ENCODE data around the gene ALKBH6. TPM values are rescaled to one million over a fixed set of nuclear protein-coding genes. Genes with fewer than 3 reads are reported as not detected.

ALKBH6 gene
- total and polyA plus RNA-seq, 2 of the 13 experiments (the other 11 are each of a cell fraction or from before 2014, with no cell fraction given) = 13.7 to 18.1 TPM

DNA sequence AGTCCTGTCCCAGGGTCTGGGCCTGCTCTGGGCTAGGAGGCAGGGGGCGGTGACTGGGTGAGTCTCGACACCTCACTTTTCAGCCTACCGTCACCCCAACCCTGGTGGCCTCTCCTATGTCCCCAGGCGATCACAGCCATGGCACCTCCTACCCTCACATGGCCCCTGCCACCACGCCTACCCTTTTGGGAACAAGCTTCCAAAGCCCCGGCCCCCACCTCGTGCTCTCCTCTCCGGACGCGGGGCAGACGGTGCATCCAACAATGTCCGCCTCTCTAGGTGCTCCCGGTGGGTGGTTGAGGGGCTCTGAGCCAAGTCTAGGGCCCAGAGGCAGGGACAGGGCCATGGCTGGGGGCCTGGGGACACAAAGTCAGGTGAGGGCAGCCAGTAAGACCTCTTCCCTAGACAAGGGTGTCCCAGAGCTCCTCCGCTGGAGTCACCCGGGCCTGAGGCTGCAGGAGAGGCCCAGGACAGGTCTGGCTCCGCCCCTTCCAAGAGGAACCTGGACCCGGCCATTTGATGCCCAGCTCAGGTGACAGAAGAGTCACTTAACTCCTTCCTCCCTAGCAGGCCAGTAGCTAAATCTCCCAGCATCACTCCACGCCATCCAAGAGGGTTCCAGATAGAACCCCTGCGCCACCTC lies 5.6 kb downstream of the ALKBH6 start, which contains the start of gene SYNE4 (continued):
- TF ChIP-seq CHD4 (IDR thresholded peaks at IDR 0.05; ENCODE audit: borderline replicate concordance, low read length) = no peak
- no peak for TF ChIP-seq NFE2 (CRISPR knock-in tag; IDR thresholded peaks at IDR 0.05)
- TF ChIP-seq NFE2L2 (IDR thresholded peaks at IDR 0.05; ENCODE audit: low read length) = no peak
- TF ChIP-seq ZBTB42 (CRISPR knock-in tag; IDR thresholded peaks at IDR 0.05) = peak; percentile 54; the same call in 1 of the 2 replicates
- TF ChIP-seq JDP2 (CRISPR knock-in tag; IDR thresholded peaks at IDR 0.05; ENCODE audit: borderline replicate concordance) = no peak
- peak; percentile 64; the same call in 1 of the 2 replicates for TF ChIP-seq ZNF891 (CRISPR knock-in tag; IDR thresholded peaks at IDR 0.05)
- TF ChIP-seq EED (CRISPR knock-in tag; IDR thresholded peaks at IDR 0.05) = no peak
- TF ChIP-seq, protein P1, sequence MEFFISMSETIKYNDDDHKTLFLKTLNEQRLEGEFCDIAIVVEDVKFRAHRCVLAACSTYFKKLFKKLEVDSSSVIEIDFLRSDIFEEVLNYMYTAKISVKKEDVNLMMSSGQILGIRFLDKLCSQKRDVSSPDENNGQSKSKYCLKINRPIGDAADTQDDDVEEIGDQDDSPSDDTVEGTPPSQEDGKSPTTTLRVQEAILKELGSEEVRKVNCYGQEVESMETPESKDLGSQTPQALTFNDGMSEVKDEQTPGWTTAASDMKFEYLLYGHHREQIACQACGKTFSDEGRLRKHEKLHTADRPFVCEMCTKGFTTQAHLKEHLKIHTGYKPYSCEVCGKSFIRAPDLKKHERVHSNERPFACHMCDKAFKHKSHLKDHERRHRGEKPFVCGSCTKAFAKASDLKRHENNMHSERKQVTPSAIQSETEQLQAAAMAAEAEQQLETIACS (CRISPR knock-in tag; IDR thresholded peaks at IDR 0.05) = no peak
- TF ChIP-seq NFIB (CRISPR knock-in tag; IDR thresholded peaks at IDR 0.05; ENCODE audit: borderline replicate concordance) = no peak
- TF ChIP-seq CEBPG (CRISPR knock-in tag; IDR thresholded peaks at IDR 0.05) = no peak
- TF ChIP-seq ZNF207 (IDR thresholded peaks at IDR 0.05; ENCODE audit: borderline replicate concordance) = no peak
- no peak for TF ChIP-seq GATAD1 (CRISPR knock-in tag; IDR thresholded peaks at IDR 0.05)
- no peak for TF ChIP-seq PHB2 (IDR thresholded peaks at IDR 0.05; ENCODE audit: partially characterized antibody)
- TF ChIP-seq FOXC1 (CRISPR knock-in tag; IDR thresholded peaks at IDR 0.05; ENCODE audit: borderline replicate concordance) = no peak; the same call in 1 of the 2 replicates
- no peak for TF ChIP-seq ZNF234 (CRISPR knock-in tag; conservative IDR thresholded peaks at IDR 0.05)
- TF ChIP-seq CCDC6 (CRISPR knock-in tag; IDR thresholded peaks at IDR 0.05) = no peak
- TF ChIP-seq ZNF776 (CRISPR knock-in tag; IDR thresholded peaks at IDR 0.05) = peak; percentile 91
- TF ChIP-seq, protein P2, sequence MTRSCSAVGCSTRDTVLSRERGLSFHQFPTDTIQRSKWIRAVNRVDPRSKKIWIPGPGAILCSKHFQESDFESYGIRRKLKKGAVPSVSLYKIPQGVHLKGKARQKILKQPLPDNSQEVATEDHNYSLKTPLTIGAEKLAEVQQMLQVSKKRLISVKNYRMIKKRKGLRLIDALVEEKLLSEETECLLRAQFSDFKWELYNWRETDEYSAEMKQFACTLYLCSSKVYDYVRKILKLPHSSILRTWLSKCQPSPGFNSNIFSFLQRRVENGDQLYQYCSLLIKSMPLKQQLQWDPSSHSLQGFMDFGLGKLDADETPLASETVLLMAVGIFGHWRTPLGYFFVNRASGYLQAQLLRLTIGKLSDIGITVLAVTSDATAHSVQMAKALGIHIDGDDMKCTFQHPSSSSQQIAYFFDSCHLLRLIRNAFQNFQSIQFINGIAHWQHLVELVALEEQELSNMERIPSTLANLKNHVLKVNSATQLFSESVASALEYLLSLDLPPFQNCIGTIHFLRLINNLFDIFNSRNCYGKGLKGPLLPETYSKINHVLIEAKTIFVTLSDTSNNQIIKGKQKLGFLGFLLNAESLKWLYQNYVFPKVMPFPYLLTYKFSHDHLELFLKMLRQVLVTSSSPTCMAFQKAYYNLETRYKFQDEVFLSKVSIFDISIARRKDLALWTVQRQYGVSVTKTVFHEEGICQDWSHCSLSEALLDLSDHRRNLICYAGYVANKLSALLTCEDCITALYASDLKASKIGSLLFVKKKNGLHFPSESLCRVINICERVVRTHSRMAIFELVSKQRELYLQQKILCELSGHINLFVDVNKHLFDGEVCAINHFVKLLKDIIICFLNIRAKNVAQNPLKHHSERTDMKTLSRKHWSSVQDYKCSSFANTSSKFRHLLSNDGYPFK (CRISPR knock-in tag; IDR thresholded peaks at IDR 0.05; ENCODE audit: borderline replicate concordance) = peak; percentile 86; the same call in 1 of the 2 replicates
- peak; percentile 35; the same call in 1 of the 2 replicates for TF ChIP-seq ZBTB20 (CRISPR knock-in tag; IDR thresholded peaks at IDR 0.05; ENCODE audit: borderline replicate concordance, low read depth)
- no peak for TF ChIP-seq POGZ (CRISPR knock-in tag; IDR thresholded peaks at IDR 0.05)
- TF ChIP-seq ZNF12 (CRISPR knock-in tag; IDR thresholded peaks at IDR 0.05) = no peak
- peak; percentile 68; the same call in 1 of the 2 replicates for TF ChIP-seq SATB2 (CRISPR knock-in tag; IDR thresholded peaks at IDR 0.05)
- TF ChIP-seq, protein P3, sequence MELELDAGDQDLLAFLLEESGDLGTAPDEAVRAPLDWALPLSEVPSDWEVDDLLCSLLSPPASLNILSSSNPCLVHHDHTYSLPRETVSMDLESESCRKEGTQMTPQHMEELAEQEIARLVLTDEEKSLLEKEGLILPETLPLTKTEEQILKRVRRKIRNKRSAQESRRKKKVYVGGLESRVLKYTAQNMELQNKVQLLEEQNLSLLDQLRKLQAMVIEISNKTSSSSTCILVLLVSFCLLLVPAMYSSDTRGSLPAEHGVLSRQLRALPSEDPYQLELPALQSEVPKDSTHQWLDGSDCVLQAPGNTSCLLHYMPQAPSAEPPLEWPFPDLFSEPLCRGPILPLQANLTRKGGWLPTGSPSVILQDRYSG (CRISPR knock-in tag; IDR thresholded peaks at IDR 0.05) = no peak
- TF ChIP-seq SALL1 (CRISPR knock-in tag; IDR thresholded peaks at IDR 0.05) = peak; percentile 67
- no peak; the same call in 1 of the 2 replicates for TF ChIP-seq ZNF251 (CRISPR knock-in tag; IDR thresholded peaks at IDR 0.05)
- no peak for TF ChIP-seq ZNF670 (CRISPR knock-in tag; IDR thresholded peaks at IDR 0.05; ENCODE audit: borderline replicate concordance)

Measured in HepG2 (cell line).